HG03469 (cell line): ENCODE data around the gene ZNF507.
"Not testable (repeated sequence)": the region's sequence is repeated elsewhere in the genome, so short reads cannot be mapped to it uniquely, and the experiment has no call there.

Source experiments
- ATAC-seq: cut with Tn5 transposase; IDR thresholded peaks from one replicate; pipeline ENCODE4 v1.9.1; 2021; ENCODE audit warnings: mild to moderate bottlenecking, moderate library complexity, moderate number of reproducible peaks; ENCODE audit not compliant: unreplicated experiment

Gene ZNF507

GRCh38 chr19:32406161-32407003 is 61.0 kb downstream of the ZNF507 start:
- no peak for ATAC-seq

DNA sequence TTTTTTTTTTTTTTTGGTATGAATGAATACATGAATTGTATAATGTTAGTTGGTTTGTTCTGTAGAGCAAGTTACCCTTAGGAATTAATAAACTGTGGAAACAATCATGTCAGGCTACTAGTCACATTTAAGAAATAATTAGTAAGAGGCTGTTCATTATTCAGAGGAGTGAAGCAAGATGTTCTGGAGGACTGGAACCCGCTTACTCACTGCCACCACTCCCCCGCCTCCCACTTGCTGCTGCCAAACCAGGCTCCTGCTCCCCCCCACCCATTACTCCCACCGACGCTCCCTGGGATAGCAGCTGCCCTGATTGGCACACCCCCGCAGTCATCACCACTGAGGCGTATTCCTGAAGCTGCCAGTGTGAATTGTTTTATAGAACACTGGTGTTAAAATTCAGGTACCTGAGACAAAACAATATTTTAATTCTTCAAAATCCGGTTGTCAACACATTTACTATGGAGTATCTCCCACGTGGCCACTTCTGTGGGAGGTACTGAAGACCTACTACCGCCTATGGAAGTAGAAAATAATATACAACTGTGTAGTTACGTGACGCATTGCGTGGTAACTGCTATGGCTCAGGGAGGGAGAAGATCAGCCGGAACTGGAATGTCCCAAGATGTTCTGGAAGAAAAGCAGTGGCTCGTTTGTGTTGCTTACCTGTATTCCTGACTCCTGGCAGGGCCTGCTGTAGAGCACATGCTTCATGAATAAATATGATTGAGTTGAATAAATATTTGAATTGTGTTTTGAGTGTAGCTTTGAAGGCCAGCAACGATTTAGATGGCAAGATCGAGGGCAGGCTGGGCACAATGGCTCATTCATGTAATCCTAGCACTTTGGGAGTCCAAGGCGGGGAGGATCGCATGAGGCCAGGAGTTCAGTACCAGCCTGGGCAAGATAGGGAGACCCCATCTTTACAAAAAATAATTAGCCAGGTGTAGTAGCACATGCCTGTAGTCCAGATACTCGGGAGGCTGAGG is 61.9 kb downstream of the ZNF507 start:
- no peak for ATAC-seq

DNA sequence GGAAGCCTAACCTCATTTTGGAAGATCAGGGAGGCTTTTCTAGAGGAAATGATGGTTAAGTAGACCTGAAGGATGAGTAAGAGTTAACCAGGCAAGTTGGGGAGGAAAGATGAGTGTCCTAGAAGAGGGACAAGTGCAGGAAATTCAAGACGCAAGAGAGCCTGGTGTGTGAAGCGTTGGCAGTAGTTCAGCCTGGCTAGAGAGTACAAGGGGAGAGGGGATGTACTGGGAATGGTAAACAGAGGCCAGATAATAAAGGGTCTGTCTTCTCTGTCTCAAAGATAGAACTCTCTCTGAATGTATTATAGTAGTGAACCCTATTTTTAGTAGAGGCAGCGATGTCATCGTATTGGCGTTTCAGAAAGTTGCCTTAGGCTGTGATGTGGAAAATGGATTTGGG is 69.8 kb downstream of the ZNF507 start:
- no peak for ATAC-seq

DNA sequence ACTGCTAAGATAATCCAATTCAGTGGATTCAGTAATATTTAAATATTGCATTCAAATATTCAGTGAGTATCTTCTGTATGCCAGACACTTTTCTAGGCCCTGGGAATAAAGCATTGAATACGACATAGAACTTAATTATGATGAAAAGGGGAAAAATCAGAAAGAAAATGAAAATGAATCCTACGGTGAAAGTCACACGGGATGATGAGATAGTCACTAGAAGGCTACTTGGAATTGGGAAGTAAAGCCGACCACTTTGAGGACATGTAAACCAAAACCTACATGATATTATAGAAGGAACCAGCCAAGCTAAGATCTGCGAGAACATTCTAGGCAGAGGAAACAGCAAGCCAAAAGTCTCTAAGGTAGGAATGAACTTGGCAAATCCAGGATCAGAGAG is 70.3 kb downstream of the ZNF507 start:
- ATAC-seq, result no peak

- no peak for ATAC-seq
Observed at GRCh38 chr19:32416749-32417456, 71.5 kb downstream of the ZNF507 start.

GRCh38 chr19:32418155-32418554 is 72.7 kb downstream of the ZNF507 start:
- ATAC-seq, result no peak

- ATAC-seq, result no peak
Observed at GRCh38 chr19:32421589-32422361, 76.4 kb downstream of the ZNF507 start.

GRCh38 chr19:32422435-32422834 is 77.0 kb downstream of the ZNF507 start:
- no peak for ATAC-seq

- not testable (repeated sequence) for ATAC-seq
Observed at GRCh38 chr19:32423944-32424343, 78.5 kb downstream of the ZNF507 start.

DNA sequence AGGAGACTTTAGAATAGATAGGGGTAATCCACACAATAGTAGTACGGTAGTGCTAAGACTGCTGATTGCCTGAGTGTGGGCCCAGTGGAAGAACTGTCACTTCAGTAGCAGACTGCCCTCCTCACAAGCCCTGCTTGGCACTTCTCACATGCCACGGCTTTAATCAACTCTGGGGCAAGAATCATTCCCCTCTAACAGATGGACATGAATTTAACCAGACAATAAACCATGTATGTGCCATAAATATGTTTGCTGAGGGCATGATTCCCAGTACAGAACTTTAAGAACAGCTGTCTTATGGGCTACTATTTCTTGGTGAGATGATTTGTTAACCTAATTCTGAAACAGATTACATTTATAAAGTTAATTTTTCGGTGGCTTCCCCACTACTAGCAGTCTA is 82.1 kb downstream of the ZNF507 start:
- no peak for ATAC-seq

DNA sequence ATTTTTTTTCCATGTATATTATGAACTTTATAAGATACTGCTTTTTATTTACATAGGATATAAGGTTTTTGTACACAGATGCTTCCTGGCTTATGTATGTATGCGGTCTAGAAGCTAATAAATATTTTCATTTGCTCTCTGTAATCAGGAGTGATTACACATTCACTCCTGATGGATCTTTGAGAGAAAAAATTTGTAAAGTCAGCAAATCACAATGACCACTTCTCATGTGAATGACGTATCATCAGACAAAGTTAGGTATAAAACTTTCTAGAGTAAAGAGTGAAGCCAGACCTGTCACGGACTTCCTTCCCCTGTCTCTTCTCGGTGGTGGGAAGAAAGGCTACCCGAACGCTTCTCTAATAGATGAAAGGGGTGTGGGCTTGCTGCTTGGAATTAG is 91.3 kb downstream of the ZNF507 start:
- no peak for ATAC-seq

GRCh38 chr19:32437096-32437495 is 91.7 kb downstream of the ZNF507 start:
- no peak for ATAC-seq
